ENCODE measurements around the gene B4GALT2. TPM values are rescaled to one million over a fixed set of nuclear protein-coding genes. Genes with fewer than 3 reads are reported as not detected.

Gene B4GALT2
- total RNA-seq, 1 experiment from 2014 or later, result 76.8 TPM

GRCh38 chr1:43938383-43938782 is 40.6 kb upstream of the B4GALT2 start:
- Histone ChIP-seq H3K4me3 (replicated peaks in 1 of 2; ENCODE audit: low read depth in 1 of 2, low read length in 2 of 2) (no peak overlapping the region), H2AFZ (ENCODE audit: low read depth, low read length, poor library complexity, severe bottlenecking) (no peak overlapping the region), H3K27me3 (ENCODE audit: insufficient read depth, low read length) (no peaks in the 10 kb centered on the region), H3K9ac (ENCODE audit: low read length) (no peak overlapping the region), H3K9me3 (ENCODE audit: control insufficient read depth in 1 of 2, insufficient read depth in 1 of 2, low read depth in 1 of 2, low read length in 2 of 2) (no peaks in the 10 kb centered on the region), H3K27ac (ENCODE audit: low read depth, low read length) (no peak overlapping the region), H3K4me1 (ENCODE audit: control insufficient read depth in 1 of 2, insufficient read depth in 2 of 2, low read length in 2 of 2) (peaks cover 5 to 28% of the 10 kb centered on the region in 2 experiments; a peak in 3 of 4 replicates), H3K4me2 (ENCODE audit: low read length) (no peak overlapping the region), H4K20me1 (ENCODE audit: insufficient read depth) (no peaks in the 10 kb centered on the region), H3K36me3 (ENCODE audit: control insufficient read depth in 1 of 2, insufficient read depth in 2 of 2, low read length in 2 of 2) (0 out of 4 replicates have a peak, but pooled peaks cover 0 to 10% of the 10 kb centered on the region in 2 experiments), H3K79me2 (ENCODE audit: insufficient read depth, low read length) (peaks cover 9% of the 10 kb centered on the region; the same call in 1 of the 2 replicates), H3K9me2 (ENCODE audit: insufficient read depth) (no peaks in the 10 kb centered on the region)
- ATAC-seq (no peak), DNase-seq (ENCODE audit: low read depth, low spot score) (no peak)
- BruUV-seq (replicated peaks), result no TSS peak
- TF ChIP-seq CBX3 (IDR thresholded peaks at IDR 0.05; ENCODE audit: low read depth) (no peak), REST (IDR thresholded peaks at IDR 0.05; ENCODE audit: low read depth) (no peak), ZFX (IDR thresholded peaks at IDR 0.05) (no peak), FOSL1 (IDR thresholded peaks at IDR 0.05; ENCODE audit: low read depth) (no peak)
- RAD21 ChIA-PET (ENCODE audit: low non-redundant PET in 1 of 2, low total read pairs in 2 of 2, uncharacterized antibody in 2 of 2, unreplicated experiment in 2 of 2), result no interaction called here
- POLR2A ChIA-PET, result interaction anchor here (0.9 kb wide), 1 partner anchor 7 kb away, joined by 3 read pairs; no protein-coding TSS in a partner anchor
- CTCF ChIA-PET, result interaction anchor here (0.9 to 12.2 kb wide), 3 partner anchors 8 to 172 kb away, joined by 5 to 479 read pairs (median 19); no protein-coding TSS in a partner anchor
- intact Hi-C loops (cut with micrococcal nuclease), result no loop called here

All from HCT116 (cell line).